Subcutaneous adipose tissue (tissue), 4 donors: ENCODE results near the gene GPC3. TPM values are rescaled to one million over a fixed set of nuclear protein-coding genes. Genes with fewer than 3 reads are reported as not detected.

Experiments
- CTCF ChIP-seq: fragments of 450-650 bp; IDR thresholded peaks from one replicate; pipeline ENCODE4 v1.5.1; 2016; ENCODE audit warnings: low read depth, mild to moderate bottlenecking, control low read depth, antibody characterized with exemption, moderate library complexity
- total RNA-seq, 4 donors: library from RNA; depleted of rRNA; stranded (reverse); fragments of >200 nt; gene quantifications; one replicate each; pipeline ENCODE4 v1.1.0, GENCODE V29; 2016

The GPC3 gene
- total RNA-seq, 4 donors from 2014 or later: 61.8 to 142 (median 84.5) TPM

GRCh38 chrX:134019567-134020206 is 34.3 kb upstream of the GPC3 start:
- TF ChIP-seq CTCF: no peak

DNA sequence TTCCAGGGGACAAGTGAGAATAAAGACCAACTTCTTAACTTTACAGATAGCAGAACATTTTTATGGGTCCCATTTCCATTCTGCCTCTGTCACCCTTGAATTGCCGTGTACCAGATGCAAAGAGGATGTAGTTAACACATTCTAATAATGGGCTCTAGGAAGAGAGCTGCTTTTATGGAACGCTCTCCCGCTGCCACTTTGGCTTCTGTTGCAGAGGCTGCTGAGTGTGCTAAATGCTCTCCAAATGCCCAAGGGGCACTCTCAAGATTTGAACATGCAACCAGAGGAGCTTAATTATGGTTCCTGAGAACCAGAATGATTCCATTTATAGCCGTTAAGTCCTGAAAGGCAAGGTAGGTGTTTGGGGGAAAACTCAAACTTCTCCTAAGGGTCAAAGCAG is 28.1 kb upstream of the GPC3 start:
- no peak for TF ChIP-seq CTCF

DNA sequence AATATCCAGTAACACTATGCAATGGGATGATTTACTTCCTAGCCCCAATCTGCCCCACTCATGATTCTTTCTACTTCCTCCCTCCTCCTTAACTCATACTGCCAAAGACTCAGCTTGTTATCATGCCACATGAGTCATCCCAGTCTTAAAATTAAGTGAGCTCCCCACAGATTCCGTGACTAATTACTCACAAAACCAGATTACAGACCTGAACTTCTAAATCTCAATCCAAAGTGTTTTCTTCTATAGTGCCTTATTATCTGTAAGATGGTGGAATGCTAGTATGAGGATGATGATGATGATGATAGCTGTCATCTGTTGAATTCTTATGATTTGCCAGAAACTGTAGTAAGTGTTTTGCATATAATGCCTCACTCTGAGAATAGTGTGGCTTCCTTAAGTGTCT is 27.7 kb upstream of the GPC3 start:
- TF ChIP-seq CTCF: no peak

- no peak for TF ChIP-seq CTCF
These were observed 25.3 kb upstream of the GPC3 start for GRCh38 chrX:134010690-134011089.

- TF ChIP-seq CTCF: no peak
These were observed 22.3 kb upstream of the GPC3 start for GRCh38 chrX:134007716-134008115.

DNA sequence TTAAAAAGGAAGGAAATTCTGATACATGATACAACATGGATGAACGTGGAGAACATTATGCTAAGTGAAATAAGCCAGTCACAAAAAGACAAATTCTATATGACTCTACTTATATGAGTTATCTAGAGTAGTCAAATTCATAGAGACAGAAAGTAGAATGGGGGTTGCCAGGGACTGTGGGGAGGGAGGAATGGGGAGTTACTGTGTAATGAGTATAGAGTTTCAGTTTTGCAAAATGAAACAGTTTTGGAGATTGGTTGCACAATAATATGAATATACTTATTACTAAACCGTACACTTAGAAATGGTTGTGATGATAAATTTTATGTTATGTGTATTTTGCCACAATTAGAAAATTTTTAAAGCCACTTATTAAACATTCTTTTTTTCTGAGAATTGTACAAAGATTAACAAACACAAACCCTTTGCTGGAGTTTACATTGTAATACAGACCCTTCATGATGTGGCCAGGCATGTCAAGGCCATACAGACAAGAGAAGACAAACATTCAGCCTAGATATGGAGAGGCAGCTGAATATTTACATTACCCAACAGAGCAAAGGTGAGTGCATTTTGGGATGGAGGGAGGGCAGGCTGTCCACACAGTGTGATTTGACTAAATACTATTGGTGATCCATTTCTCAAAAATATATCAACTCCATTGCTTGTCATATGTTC is 21.2 kb upstream of the GPC3 start:
- no peak for TF ChIP-seq CTCF

GRCh38 chrX:134004084-134004483 is 18.7 kb upstream of the GPC3 start:
- no peak for TF ChIP-seq CTCF
